Measurements from ENCODE around the gene NSG1. TPM values are rescaled to one million over a fixed set of nuclear protein-coding genes. Genes with fewer than 3 reads are reported as not detected.

The NSG1 gene
- total and polyA plus RNA-seq, 2 of the 13 experiments (the other 11 are each of a cell fraction or from before 2014, with no cell fraction given), result not detected

DNA sequence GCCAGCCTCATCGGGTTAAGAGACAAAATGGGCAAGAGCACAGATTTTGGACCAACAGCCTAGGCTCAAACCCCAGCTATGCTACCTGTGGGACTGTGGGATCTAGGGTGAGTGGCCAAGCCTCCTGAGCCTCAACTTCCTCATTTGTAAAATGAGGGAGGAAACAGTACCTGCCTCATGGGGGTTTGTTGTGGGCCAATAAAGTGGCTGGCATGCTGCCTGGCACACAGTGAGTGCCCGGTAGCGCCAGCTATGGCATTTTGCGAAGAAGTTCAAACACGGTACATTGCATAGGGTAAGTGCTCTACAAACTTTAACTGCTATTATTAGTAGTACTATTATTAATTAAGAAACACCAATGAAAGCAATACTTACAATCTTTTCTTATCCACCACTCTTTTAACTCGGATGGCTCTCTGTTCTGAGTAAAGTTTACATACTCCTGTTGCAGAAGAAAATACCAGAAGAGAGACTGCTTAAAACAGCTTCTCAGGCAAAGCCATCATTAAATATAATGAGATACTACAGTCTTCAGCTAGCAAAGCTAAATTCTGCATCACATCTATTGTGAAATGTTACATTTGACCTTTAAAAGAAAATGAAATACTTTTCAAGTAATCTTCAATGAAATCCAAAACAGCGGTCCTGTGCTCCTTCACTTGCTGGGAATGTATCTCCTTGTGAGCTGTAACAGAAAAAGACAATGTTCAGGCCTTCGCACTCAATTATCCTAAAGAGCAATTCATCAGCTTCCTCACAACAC, 70.1 kb downstream of the NSG1 start:
- no peaks in the 10 kb centered on the region for H3K9me3 ChIP-seq (ENCODE audit: low read length)
- no peak overlapping the region for H2AFZ ChIP-seq (ENCODE audit: low read length)
- WGBS (ENCODE audit: low lambda C conversion rate), result 95% methylated on average over 8 of the region's 8 CpGs
- in situ Hi-C loops (cut with HindIII; ENCODE audit: extremely low pct_ligation_motif_present, low pct_unique_long_range_greater_than_20kb) (no loop called here), intact Hi-C loops (cut with micrococcal nuclease; ENCODE audit: unreplicated experiment) (no loop called here)
- no peak overlapping the region for H3K4me3 ChIP-seq (replicated peaks in 1 of 3; ENCODE audit: insufficient read depth in 1 of 3, low read depth in 2 of 3, low read length in 3 of 3)
- CTCF ChIA-PET (ENCODE audit: low intra/inter-chr PET ratio, low total read pairs), result no interaction called here
- peaks cover 9% of the 10 kb centered on the region for H3K4me1 ChIP-seq (ENCODE audit: insufficient read depth, low read length)
- H3K9ac ChIP-seq (ENCODE audit: insufficient read depth, low read depth, low read length), result no peak overlapping the region
- H3K27ac ChIP-seq (ENCODE audit: extremely low read length, insufficient read depth, low read length), result no peak overlapping the region
- TF ChIP-seq CEBPB (IDR thresholded peaks at IDR 0.05; ENCODE audit: borderline replicate concordance, low read depth, low read length) (0 out of 2 replicates have a peak, but pooled peaks have one; percentile 16), ZBTB3 (CRISPR knock-in tag; IDR thresholded peaks at IDR 0.05; ENCODE audit: borderline replicate concordance, low read depth) (no peak)
- no TSS peak for BruUV-seq (replicated peaks)
- DNase-seq (ENCODE audit: low spot score), result no peak
- H3K4me2 ChIP-seq (ENCODE audit: low read depth, low read length), result no peak overlapping the region
- ATAC-seq, result no peak
- H3K27me3 ChIP-seq (ENCODE audit: control insufficient read depth in 1 of 2, insufficient read depth in 2 of 2, low read length in 2 of 2), result no peaks in the 10 kb centered on the region
- H3K79me2 ChIP-seq (ENCODE audit: insufficient read depth, low read length), result peaks cover 2% of the 10 kb centered on the region
- no peak for FAIRE-seq
- no peaks in the 10 kb centered on the region for H4K20me1 ChIP-seq (ENCODE audit: insufficient read depth, low read length)
- POLR2A ChIA-PET, result no interaction called here
- peaks cover 14 to 59% of the 10 kb centered on the region in 2 experiments for H3K36me3 ChIP-seq (replicated peaks in 1 of 2; ENCODE audit: control insufficient read depth in 1 of 2, insufficient read depth in 2 of 2, low read length in 2 of 2)

DNA sequence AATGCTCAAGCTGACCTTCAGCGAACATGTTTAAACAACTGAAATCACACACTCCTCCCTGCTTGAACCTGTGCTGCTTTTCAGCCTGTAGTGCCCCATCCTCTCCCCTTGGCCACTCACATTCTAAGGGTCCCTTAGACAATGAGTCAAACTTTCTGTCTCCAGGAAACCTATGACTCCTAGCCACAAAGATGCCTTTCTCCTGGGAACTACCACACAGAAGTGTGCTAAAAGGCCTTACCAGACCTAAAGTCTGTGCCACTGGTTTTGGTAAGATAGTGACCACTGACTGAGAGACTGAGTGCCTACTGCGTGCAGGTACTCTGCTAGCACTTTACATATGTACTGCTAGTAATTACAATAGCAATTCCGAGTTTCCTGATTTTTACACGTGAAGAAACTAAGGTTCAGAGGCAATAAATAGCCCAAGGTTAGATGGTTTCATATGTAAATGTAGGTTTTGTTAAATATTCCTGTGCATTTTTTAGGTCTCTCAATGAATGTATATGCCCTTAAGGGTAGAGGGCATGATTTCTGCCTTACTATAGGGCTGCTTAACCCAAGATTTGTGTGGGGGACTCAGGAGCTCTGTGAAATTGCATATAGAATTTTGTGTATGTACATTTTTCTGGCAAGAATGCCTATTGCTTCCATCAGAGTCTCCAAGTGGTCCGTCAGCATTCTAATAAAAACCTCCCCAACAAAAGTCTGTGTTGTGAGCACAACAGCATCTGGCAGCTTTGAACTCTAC, 71.1 kb downstream of the NSG1 start:
- peaks cover 19% of the 10 kb centered on the region for H3K4me1 ChIP-seq (ENCODE audit: insufficient read depth, low read length)
- H4K20me1 ChIP-seq (ENCODE audit: insufficient read depth, low read length), result no peaks in the 10 kb centered on the region
- no peak for ATAC-seq
- BruUV-seq (replicated peaks), result no TSS peak
- DNase-seq (ENCODE audit: low spot score), result no peak
- H3K27ac ChIP-seq (ENCODE audit: extremely low read length, insufficient read depth, low read length), result no peak overlapping the region
- H3K4me3 ChIP-seq (replicated peaks in 1 of 3; ENCODE audit: insufficient read depth in 1 of 3, low read depth in 2 of 3, low read length in 3 of 3), result no peak overlapping the region
- in situ Hi-C loops (cut with HindIII; ENCODE audit: extremely low pct_ligation_motif_present, low pct_unique_long_range_greater_than_20kb), result no loop called here
- ChIA-PET POLR2A (no interaction called here), CTCF (ENCODE audit: low intra/inter-chr PET ratio, low total read pairs) (no interaction called here)
- no peaks in the 10 kb centered on the region for H3K27me3 ChIP-seq (ENCODE audit: control insufficient read depth in 1 of 2, insufficient read depth in 2 of 2, low read length in 2 of 2)
- intact Hi-C loops (cut with micrococcal nuclease; ENCODE audit: unreplicated experiment), result no loop called here
- no peak for FAIRE-seq
- peaks cover 12 to 58% of the 10 kb centered on the region in 2 experiments for H3K36me3 ChIP-seq (replicated peaks in 1 of 2; ENCODE audit: control insufficient read depth in 1 of 2, insufficient read depth in 2 of 2, low read length in 2 of 2)
- peaks cover 2% of the 10 kb centered on the region for H3K79me2 ChIP-seq (ENCODE audit: insufficient read depth, low read length)
- no peaks in the 10 kb centered on the region for H3K9me3 ChIP-seq (ENCODE audit: low read length)
- WGBS (ENCODE audit: low lambda C conversion rate), result 88% methylated on average over 5 of the region's 5 CpGs
- H2AFZ ChIP-seq (ENCODE audit: low read length), result no peak overlapping the region
- no peak overlapping the region for H3K4me2 ChIP-seq (ENCODE audit: low read depth, low read length)
- H3K9ac ChIP-seq (ENCODE audit: insufficient read depth, low read depth, low read length), result no peak overlapping the region
- TF ChIP-seq NFIB (CRISPR knock-in tag; IDR thresholded peaks at IDR 0.05; ENCODE audit: borderline replicate concordance), result no peak
- TF ChIP-seq JARID2 (CRISPR knock-in tag; IDR thresholded peaks at IDR 0.05; ENCODE audit: insufficient replicate concordance), result no peak
- TF ChIP-seq, protein P1, sequence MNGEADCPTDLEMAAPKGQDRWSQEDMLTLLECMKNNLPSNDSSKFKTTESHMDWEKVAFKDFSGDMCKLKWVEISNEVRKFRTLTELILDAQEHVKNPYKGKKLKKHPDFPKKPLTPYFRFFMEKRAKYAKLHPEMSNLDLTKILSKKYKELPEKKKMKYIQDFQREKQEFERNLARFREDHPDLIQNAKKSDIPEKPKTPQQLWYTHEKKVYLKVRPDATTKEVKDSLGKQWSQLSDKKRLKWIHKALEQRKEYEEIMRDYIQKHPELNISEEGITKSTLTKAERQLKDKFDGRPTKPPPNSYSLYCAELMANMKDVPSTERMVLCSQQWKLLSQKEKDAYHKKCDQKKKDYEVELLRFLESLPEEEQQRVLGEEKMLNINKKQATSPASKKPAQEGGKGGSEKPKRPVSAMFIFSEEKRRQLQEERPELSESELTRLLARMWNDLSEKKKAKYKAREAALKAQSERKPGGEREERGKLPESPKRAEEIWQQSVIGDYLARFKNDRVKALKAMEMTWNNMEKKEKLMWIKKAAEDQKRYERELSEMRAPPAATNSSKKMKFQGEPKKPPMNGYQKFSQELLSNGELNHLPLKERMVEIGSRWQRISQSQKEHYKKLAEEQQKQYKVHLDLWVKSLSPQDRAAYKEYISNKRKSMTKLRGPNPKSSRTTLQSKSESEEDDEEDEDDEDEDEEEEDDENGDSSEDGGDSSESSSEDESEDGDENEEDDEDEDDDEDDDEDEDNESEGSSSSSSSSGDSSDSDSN (CRISPR knock-in tag; IDR thresholded peaks at IDR 0.05), result no peak
- no peak for TF ChIP-seq ZNF660 (CRISPR knock-in tag; IDR thresholded peaks at IDR 0.05; ENCODE audit: borderline replicate concordance, low read depth)
- TF ChIP-seq SMAD9 (CRISPR knock-in tag; IDR thresholded peaks at IDR 0.05), result no peak
- no peak for TF ChIP-seq ZNF598 (CRISPR knock-in tag; IDR thresholded peaks at IDR 0.05; ENCODE audit: borderline replicate concordance)
- TF ChIP-seq, protein P2, sequence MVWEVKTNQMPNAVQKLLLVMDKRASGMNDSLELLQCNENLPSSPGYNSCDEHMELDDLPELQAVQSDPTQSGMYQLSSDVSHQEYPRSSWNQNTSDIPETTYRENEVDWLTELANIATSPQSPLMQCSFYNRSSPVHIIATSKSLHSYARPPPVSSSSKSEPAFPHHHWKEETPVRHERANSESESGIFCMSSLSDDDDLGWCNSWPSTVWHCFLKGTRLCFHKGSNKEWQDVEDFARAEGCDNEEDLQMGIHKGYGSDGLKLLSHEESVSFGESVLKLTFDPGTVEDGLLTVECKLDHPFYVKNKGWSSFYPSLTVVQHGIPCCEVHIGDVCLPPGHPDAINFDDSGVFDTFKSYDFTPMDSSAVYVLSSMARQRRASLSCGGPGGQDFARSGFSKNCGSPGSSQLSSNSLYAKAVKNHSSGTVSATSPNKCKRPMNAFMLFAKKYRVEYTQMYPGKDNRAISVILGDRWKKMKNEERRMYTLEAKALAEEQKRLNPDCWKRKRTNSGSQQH (CRISPR knock-in tag; IDR thresholded peaks at IDR 0.05; ENCODE audit: low read depth), result no peak
- TF ChIP-seq, protein P3, sequence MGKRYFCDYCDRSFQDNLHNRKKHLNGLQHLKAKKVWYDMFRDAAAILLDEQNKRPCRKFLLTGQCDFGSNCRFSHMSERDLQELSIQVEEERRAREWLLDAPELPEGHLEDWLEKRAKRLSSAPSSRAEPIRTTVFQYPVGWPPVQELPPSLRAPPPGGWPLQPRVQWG (CRISPR knock-in tag; IDR thresholded peaks at IDR 0.05; ENCODE audit: borderline replicate concordance, low read depth), result no peak
- TF ChIP-seq NR2F1 (CRISPR knock-in tag; IDR thresholded peaks at IDR 0.05), result no peak

Data from HepG2 (cell line).